ENCODE measurements around the gene DCAF5. TPM values are rescaled to one million over a fixed set of nuclear protein-coding genes. Genes with fewer than 3 reads are reported as not detected.

DCAF5 gene
- total and polyA plus RNA-seq, 2 of the 13 experiments (the other 11 are each of a cell fraction or from before 2014, with no cell fraction given) = 13.4 to 31.6 TPM

DNA sequence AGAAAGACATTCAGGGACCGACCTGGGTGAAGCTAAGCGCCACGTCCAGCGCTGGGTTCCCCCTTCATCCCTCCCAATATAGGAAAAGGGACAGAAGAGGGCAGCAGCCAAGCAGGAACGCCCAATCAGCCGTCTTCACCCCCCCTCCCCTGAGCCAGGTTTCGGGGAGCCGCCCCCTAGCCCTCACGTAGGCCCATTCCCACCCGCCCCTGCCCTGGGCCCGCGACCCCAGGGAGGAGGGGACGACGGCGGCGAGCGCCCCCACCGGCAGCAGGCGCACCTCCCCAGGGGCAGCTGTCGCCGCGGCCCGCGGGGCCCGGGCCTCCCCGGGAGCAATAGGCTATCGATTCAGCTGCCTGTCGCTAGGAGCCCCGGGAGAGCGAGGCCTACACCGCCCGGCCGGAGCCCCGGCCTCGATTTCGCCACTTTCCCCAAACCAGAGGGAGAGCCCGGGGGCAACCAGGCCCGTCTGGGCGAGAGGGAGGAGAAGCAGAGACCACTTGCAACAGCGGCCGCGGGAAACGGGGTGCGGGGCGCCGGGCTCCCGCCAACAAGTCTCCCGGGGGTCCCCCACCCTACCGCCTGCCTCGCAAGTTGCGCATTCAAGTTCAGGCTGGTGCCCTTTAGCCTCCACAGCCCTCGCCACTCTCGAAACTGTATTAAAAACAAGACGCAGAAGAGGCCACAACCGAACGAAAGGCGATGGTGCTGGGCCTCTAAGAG is 1.3 kb downstream of the DCAF5 start (continued):
- TF ChIP-seq, protein P1, sequence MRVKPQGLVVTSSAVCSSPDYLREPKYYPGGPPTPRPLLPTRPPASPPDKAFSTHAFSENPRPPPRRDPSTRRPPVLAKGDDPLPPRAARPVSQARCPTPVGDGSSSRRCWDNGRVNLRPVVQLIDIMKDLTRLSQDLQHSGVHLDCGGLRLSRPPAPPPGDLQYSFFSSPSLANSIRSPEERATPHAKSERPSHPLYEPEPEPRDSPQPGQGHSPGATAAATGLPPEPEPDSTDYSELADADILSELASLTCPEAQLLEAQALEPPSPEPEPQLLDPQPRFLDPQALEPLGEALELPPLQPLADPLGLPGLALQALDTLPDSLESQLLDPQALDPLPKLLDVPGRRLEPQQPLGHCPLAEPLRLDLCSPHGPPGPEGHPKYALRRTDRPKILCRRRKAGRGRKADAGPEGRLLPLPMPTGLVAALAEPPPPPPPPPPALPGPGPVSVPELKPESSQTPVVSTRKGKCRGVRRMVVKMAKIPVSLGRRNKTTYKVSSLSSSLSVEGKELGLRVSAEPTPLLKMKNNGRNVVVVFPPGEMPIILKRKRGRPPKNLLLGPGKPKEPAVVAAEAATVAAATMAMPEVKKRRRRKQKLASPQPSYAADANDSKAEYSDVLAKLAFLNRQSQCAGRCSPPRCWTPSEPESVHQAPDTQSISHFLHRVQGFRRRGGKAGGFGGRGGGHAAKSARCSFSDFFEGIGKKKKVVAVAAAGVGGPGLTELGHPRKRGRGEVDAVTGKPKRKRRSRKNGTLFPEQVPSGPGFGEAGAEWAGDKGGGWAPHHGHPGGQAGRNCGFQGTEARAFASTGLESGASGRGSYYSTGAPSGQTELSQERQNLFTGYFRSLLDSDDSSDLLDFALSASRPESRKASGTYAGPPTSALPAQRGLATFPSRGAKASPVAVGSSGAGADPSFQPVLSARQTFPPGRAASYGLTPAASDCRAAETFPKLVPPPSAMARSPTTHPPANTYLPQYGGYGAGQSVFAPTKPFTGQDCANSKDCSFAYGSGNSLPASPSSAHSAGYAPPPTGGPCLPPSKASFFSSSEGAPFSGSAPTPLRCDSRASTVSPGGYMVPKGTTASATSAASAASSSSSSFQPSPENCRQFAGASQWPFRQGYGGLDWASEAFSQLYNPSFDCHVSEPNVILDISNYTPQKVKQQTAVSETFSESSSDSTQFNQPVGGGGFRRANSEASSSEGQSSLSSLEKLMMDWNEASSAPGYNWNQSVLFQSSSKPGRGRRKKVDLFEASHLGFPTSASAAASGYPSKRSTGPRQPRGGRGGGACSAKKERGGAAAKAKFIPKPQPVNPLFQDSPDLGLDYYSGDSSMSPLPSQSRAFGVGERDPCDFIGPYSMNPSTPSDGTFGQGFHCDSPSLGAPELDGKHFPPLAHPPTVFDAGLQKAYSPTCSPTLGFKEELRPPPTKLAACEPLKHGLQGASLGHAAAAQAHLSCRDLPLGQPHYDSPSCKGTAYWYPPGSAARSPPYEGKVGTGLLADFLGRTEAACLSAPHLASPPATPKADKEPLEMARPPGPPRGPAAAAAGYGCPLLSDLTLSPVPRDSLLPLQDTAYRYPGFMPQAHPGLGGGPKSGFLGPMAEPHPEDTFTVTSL (CRISPR knock-in tag; IDR thresholded peaks at IDR 0.05; ENCODE audit: borderline replicate concordance) = peak; percentile 38; the same call in 1 of the 2 replicates
- TF ChIP-seq KAT8 (CRISPR knock-in tag; IDR thresholded peaks at IDR 0.05) (peak; percentile 63; the same call in 1 of the 2 replicates), SPEN (CRISPR knock-in tag; IDR thresholded peaks at IDR 0.05; ENCODE audit: low read depth) (peak; percentile 73; the same call in 1 of the 2 replicates), KLF13 (CRISPR knock-in tag; IDR thresholded peaks at IDR 0.05) (no peak), ERF (CRISPR knock-in tag; IDR thresholded peaks at IDR 0.05) (0 out of 2 replicates have a peak, but pooled peaks have one; percentile 45), ZNF451 (CRISPR knock-in tag; IDR thresholded peaks at IDR 0.05) (peak; percentile 80; the same call in 1 of the 2 replicates), EEA1 (CRISPR knock-in tag; IDR thresholded peaks at IDR 0.05; ENCODE audit: borderline replicate concordance) (peak; percentile 61; the same call in 1 of the 2 replicates), GPN1 (CRISPR knock-in tag; IDR thresholded peaks at IDR 0.05; ENCODE audit: borderline replicate concordance) (no peak), SRF (IDR thresholded peaks at IDR 0.05; ENCODE audit: low read depth, low read length) (peak; percentile 69; the same call in 1 of the 2 replicates), ZFAT (CRISPR knock-in tag; conservative IDR thresholded peaks at IDR 0.05) (0 out of 2 replicates have a peak, but pooled peaks have one; percentile 54), ATF7-NPFF (CRISPR knock-in tag; IDR thresholded peaks at IDR 0.05; ENCODE audit: low read depth) (peak; percentile 50; the same call in 1 of the 2 replicates), ZMYM2 (CRISPR knock-in tag; IDR thresholded peaks at IDR 0.05) (no peak), POLR2A (IDR thresholded peaks at IDR 0.05; ENCODE audit: insufficient read depth in 1 of 2, low read depth in 2 of 2, low read length in 2 of 2) (peak in 1 of 2 experiments; percentile 19; a peak in 1 of 4 replicates), MED1 (CRISPR knock-in tag; IDR thresholded peaks at IDR 0.05) (peak; percentile 29; the same call in 1 of the 2 replicates)
- TF ChIP-seq, protein P2, sequence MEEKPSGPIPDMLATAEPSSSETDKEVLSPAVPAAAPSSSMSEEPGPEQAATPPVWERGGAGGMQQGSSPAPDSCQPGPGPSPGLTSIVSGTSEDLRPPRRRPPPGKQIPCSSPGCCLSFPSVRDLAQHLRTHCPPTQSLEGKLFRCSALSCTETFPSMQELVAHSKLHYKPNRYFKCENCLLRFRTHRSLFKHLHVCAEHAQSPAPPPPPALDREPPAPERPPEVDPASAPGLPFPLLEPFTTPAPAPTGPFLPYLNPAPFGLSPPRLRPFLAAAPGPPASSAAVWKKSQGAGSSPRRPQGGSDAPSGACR (CRISPR knock-in tag; IDR thresholded peaks at IDR 0.05) = no peak
- TF ChIP-seq, protein P3, sequence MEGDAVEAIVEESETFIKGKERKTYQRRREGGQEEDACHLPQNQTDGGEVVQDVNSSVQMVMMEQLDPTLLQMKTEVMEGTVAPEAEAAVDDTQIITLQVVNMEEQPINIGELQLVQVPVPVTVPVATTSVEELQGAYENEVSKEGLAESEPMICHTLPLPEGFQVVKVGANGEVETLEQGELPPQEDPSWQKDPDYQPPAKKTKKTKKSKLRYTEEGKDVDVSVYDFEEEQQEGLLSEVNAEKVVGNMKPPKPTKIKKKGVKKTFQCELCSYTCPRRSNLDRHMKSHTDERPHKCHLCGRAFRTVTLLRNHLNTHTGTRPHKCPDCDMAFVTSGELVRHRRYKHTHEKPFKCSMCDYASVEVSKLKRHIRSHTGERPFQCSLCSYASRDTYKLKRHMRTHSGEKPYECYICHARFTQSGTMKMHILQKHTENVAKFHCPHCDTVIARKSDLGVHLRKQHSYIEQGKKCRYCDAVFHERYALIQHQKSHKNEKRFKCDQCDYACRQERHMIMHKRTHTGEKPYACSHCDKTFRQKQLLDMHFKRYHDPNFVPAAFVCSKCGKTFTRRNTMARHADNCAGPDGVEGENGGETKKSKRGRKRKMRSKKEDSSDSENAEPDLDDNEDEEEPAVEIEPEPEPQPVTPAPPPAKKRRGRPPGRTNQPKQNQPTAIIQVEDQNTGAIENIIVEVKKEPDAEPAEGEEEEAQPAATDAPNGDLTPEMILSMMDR (CRISPR knock-in tag; IDR thresholded peaks at IDR 0.05) = peak; percentile 83
- TF ChIP-seq, protein P4, sequence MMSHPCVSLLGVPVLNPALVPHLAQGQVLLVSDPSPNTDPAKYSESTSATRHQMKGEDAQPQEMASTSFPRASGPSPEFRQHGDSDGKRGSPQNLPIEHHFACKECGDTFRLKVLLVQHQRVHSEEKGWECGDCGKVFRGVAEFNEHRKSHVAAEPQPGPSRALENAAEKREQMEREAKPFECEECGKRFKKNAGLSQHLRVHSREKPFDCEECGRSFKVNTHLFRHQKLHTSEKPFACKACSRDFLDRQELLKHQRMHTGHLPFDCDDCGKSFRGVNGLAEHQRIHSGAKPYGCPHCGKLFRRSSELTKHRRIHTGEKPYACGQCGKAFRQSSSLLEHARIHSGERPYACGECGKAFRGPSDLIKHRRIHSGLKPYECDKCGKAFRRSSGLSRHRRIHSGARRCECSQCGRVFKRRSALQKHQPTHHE (CRISPR knock-in tag; IDR thresholded peaks at IDR 0.05; ENCODE audit: borderline replicate concordance) = peak; percentile 19; the same call in 1 of the 2 replicates
- TF ChIP-seq, protein P5, sequence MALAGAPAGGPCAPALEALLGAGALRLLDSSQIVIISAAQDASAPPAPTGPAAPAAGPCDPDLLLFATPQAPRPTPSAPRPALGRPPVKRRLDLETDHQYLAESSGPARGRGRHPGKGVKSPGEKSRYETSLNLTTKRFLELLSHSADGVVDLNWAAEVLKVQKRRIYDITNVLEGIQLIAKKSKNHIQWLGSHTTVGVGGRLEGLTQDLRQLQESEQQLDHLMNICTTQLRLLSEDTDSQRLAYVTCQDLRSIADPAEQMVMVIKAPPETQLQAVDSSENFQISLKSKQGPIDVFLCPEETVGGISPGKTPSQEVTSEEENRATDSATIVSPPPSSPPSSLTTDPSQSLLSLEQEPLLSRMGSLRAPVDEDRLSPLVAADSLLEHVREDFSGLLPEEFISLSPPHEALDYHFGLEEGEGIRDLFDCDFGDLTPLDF (CRISPR knock-in tag; IDR thresholded peaks at IDR 0.05) = peak; percentile 49; the same call in 1 of the 2 replicates

Measured in HepG2 (cell line).